ENCODE data around the gene PSMB10. TPM values are rescaled to one million over a fixed set of nuclear protein-coding genes. Genes with fewer than 3 reads are reported as not detected.
"Not testable (repeated sequence)": the region's sequence is repeated elsewhere in the genome, so short reads cannot be mapped to it uniquely, and the experiment has no call there.

The PSMB10 gene
- 100 to 1,000 TPM; 123 to 195 TPM for total RNA-seq

GRCh38 chr16:67936124-67936879 lies at the start of gene PSMB10:
Gene PSMB10, minus strand, starts transcription at chr16:67936850. Its CDS starts 101 bp downstream, at chr16:67936749.
- peaks cover 58% of the 10 kb centered on the region for H3K36me3 Mint-ChIP-seq (ENCODE audit: low read depth)
- peak within 1 kb of the TSS; percentile 100 for H3K4me3 Mint-ChIP-seq

GRCh38 chr16:67982011-67982696 lies 45.5 kb upstream of the PSMB10 start:
- ChIA-PET CTCF (interaction anchor here (1.1 to 3.5 kb wide), 3 partner anchors 13 to 24 kb away, joined by 4 to 11 read pairs (median 4); no protein-coding TSS in a partner anchor), POLR2A (interaction anchor here (0.6 kb wide), 3 partner anchors 22 to 339 kb away, joined by 3 to 4 read pairs (median 3); no protein-coding TSS in a partner anchor)
- ATAC-seq (no peak), DNase-seq (no peak)
- Mint-ChIP-seq H3K4me3 (no peak overlapping the region), H3K4me1 (peaks cover 25% of the 10 kb centered on the region), H3K27me3 (no peaks in the 10 kb centered on the region), H3K27ac (no peak overlapping the region), H3K36me3 (ENCODE audit: low read depth) (no peaks in the 10 kb centered on the region), H3K9me3 (ENCODE audit: low read depth) (no peaks in the 10 kb centered on the region)
- intact Hi-C loops (cut with DNase I, micrococcal nuclease), result no loop called here

More at GRCh38 chr16:67936124-67936879, at the start of gene PSMB10:
- no peaks in the 10 kb centered on the region for H3K27me3 Mint-ChIP-seq
- ChIA-PET POLR2A (interaction anchor here (0.6 to 1.5 kb wide), 13 partner anchors 8 to 264 kb away, joined by 3 to 8 read pairs (median 3); partner anchors contain the start of genes DDX28, DPEP2, DUS2 and EDC4), CTCF (interaction anchor here (0.6 to 3.0 kb wide), 20 partner anchors 8 to 415 kb away, joined by 3 to 17 read pairs (median 4); partner anchors contain the start of genes GFOD2, LCAT, NRN1L and NUTF2)
- peaks cover 37% of the 10 kb centered on the region for H3K4me1 Mint-ChIP-seq
- intact Hi-C loops (cut with DNase I, micrococcal nuclease), result loop anchor here (1.0 to 5.0 kb wide), 11 partner anchors 32 to 689 kb away; partner anchors contain the start of genes ESRP2 (in 2 of the 2), SLC12A4 (in 2 of the 2), ATP6V0D1 (in 1 of the 2) and DDX28 (in 1 of the 2)
- peak; percentile 72 for DNase-seq
- no peaks in the 10 kb centered on the region for H3K9me3 Mint-ChIP-seq (ENCODE audit: low read depth)
- ATAC-seq, result peak; percentile 11
- H3K27ac Mint-ChIP-seq, result peak within 1 kb of the TSS; percentile 100

- H3K27me3 Mint-ChIP-seq, result no peaks in the 10 kb centered on the region
- peaks cover 25% of the 10 kb centered on the region for H3K4me1 Mint-ChIP-seq
- POLR2A ChIA-PET, result no interaction called here
- CTCF ChIA-PET, result interaction anchor here (0.6 to 1.2 kb wide), 2 partner anchors 13 to 37 kb away, joined by 3 read pairs; no protein-coding TSS in a partner anchor
- no peak for ATAC-seq
- no peaks in the 10 kb centered on the region for H3K36me3 Mint-ChIP-seq (ENCODE audit: low read depth)
- no peaks in the 10 kb centered on the region for H3K9me3 Mint-ChIP-seq (ENCODE audit: low read depth)
- no peak within 1 kb of the TSS for H3K4me3 Mint-ChIP-seq
- intact Hi-C loops (cut with DNase I, micrococcal nuclease), result no loop called here
- peak; percentile 44 for DNase-seq
- H3K27ac Mint-ChIP-seq, result no peak within 1 kb of the TSS
These were observed 43.5 kb upstream of the PSMB10 start, which contains the start of gene DPEP3 for GRCh38 chr16:67979955-67980678. Gene DPEP3, minus strand, starts transcription at chr16:67980499. Its CDS starts 119 bp downstream, at chr16:67980380.

GRCh38 chr16:67977469-67978227 lies 41.0 kb upstream of the PSMB10 start:
- H3K27me3 Mint-ChIP-seq, result no peaks in the 10 kb centered on the region
- no peak overlapping the region for H3K27ac Mint-ChIP-seq
- POLR2A ChIA-PET, result no interaction called here
- H3K4me3 Mint-ChIP-seq, result no peak overlapping the region
- no peaks in the 10 kb centered on the region for H3K9me3 Mint-ChIP-seq (ENCODE audit: low read depth)
- intact Hi-C loops (cut with DNase I, micrococcal nuclease), result no loop called here
- ATAC-seq (no peak), DNase-seq (no peak)
- H3K4me1 Mint-ChIP-seq, result peaks cover under 1% of the 10 kb centered on the region
- H3K36me3 Mint-ChIP-seq (ENCODE audit: low read depth), result no peaks in the 10 kb centered on the region
- CTCF ChIA-PET, result interaction anchor here (0.6 to 1.0 kb wide), 5 partner anchors 15 to 664 kb away, joined by 3 read pairs; no protein-coding TSS in a partner anchor

- DNase-seq, result no peak
- no peaks in the 10 kb centered on the region for H3K27me3 Mint-ChIP-seq
- POLR2A ChIA-PET, result no interaction called here
These were observed 40.4 kb upstream of the PSMB10 start for GRCh38 chr16:67977005-67977404.

GRCh38 chr16:67976205-67976604 lies 39.6 kb upstream of the PSMB10 start:
- Mint-ChIP-seq H3K27me3 (no peaks in the 10 kb centered on the region), H3K36me3 (ENCODE audit: low read depth) (no peaks in the 10 kb centered on the region), H3K27ac (no peak overlapping the region), H3K9me3 (ENCODE audit: low read depth) (no peaks in the 10 kb centered on the region), H3K4me3 (no peak overlapping the region), H3K4me1 (no peaks in the 10 kb centered on the region)
- intact Hi-C loops (cut with DNase I, micrococcal nuclease), result no loop called here
- CTCF ChIA-PET, result no interaction called here
- no peak for ATAC-seq
- DNase-seq, result no peak
- POLR2A ChIA-PET, result interaction anchor here (0.6 kb wide), 1 partner anchor 157 kb away, joined by 4 read pairs; no protein-coding TSS in a partner anchor

More at GRCh38 chr16:67977005-67977404, 40.4 kb upstream of the PSMB10 start:
- H3K4me3 Mint-ChIP-seq, result no peak overlapping the region
- intact Hi-C loops (cut with DNase I, micrococcal nuclease), result no loop called here
- CTCF ChIA-PET, result interaction anchor here (1.0 kb wide), 1 partner anchor 15 kb away, joined by 3 read pairs; no protein-coding TSS in a partner anchor
- no peaks in the 10 kb centered on the region for H3K36me3 Mint-ChIP-seq (ENCODE audit: low read depth)
- no peak overlapping the region for H3K27ac Mint-ChIP-seq
- H3K9me3 Mint-ChIP-seq (ENCODE audit: low read depth), result no peaks in the 10 kb centered on the region
- no peaks in the 10 kb centered on the region for H3K4me1 Mint-ChIP-seq
- ATAC-seq, result no peak

GRCh38 chr16:67975321-67976105 lies 38.9 kb upstream of the PSMB10 start:
- CTCF ChIA-PET, result interaction anchor here (0.6 to 0.8 kb wide), 3 partner anchors 10 to 65 kb away, joined by 3 to 4 read pairs (median 3); no protein-coding TSS in a partner anchor
- no peak for ATAC-seq

GRCh38 chr16:67972285-67972684 lies 35.6 kb upstream of the PSMB10 start:
- H3K4me1 Mint-ChIP-seq; H3K27me3 Mint-ChIP-seq; intact Hi-C loops (cut with DNase I, micrococcal nuclease); H3K27ac Mint-ChIP-seq; H3K4me3 Mint-ChIP-seq; ATAC-seq; DNase-seq; H3K36me3 Mint-ChIP-seq (ENCODE audit: low read depth); H3K9me3 Mint-ChIP-seq (ENCODE audit: low read depth); POLR2A ChIA-PET: not testable (repeated sequence)
- CTCF ChIA-PET, result interaction anchor here (1.1 kb wide), 1 partner anchor 302 kb away, joined by 3 read pairs; no protein-coding TSS in a partner anchor

More at GRCh38 chr16:67975321-67976105, 38.9 kb upstream of the PSMB10 start:
- Mint-ChIP-seq H3K27ac (no peak overlapping the region), H3K4me1 (no peaks in the 10 kb centered on the region), H3K27me3 (no peaks in the 10 kb centered on the region), H3K36me3 (ENCODE audit: low read depth) (no peaks in the 10 kb centered on the region), H3K9me3 (ENCODE audit: low read depth) (no peaks in the 10 kb centered on the region), H3K4me3 (no peak overlapping the region)
- DNase-seq, result no peak
- intact Hi-C loops (cut with DNase I, micrococcal nuclease), result no loop called here
- POLR2A ChIA-PET, result no interaction called here

GRCh38 chr16:67971111-67971510 lies 34.5 kb upstream of the PSMB10 start:
- CTCF ChIA-PET, result interaction anchor here (0.9 kb wide), 1 partner anchor 130 kb away, joined by 4 read pairs; no protein-coding TSS in a partner anchor
- no peak for DNase-seq
- Mint-ChIP-seq H3K36me3 (ENCODE audit: low read depth) (no peaks in the 10 kb centered on the region), H3K27ac (no peak overlapping the region), H3K4me1 (peaks cover 14% of the 10 kb centered on the region), H3K9me3 (ENCODE audit: low read depth) (no peaks in the 10 kb centered on the region), H3K4me3 (no peak overlapping the region), H3K27me3 (no peaks in the 10 kb centered on the region)
- intact Hi-C loops (cut with DNase I, micrococcal nuclease), result no loop called here
- ATAC-seq, result no peak
- POLR2A ChIA-PET, result no interaction called here
